ENCODE measurements around the gene SPEF1. TPM values are rescaled to one million over a fixed set of nuclear protein-coding genes. Genes with fewer than 3 reads are reported as not detected.

Gene SPEF1
- total and polyA plus RNA-seq, 2 experiments from 2014 or later, result 1.2 to 1.6 TPM

DNA sequence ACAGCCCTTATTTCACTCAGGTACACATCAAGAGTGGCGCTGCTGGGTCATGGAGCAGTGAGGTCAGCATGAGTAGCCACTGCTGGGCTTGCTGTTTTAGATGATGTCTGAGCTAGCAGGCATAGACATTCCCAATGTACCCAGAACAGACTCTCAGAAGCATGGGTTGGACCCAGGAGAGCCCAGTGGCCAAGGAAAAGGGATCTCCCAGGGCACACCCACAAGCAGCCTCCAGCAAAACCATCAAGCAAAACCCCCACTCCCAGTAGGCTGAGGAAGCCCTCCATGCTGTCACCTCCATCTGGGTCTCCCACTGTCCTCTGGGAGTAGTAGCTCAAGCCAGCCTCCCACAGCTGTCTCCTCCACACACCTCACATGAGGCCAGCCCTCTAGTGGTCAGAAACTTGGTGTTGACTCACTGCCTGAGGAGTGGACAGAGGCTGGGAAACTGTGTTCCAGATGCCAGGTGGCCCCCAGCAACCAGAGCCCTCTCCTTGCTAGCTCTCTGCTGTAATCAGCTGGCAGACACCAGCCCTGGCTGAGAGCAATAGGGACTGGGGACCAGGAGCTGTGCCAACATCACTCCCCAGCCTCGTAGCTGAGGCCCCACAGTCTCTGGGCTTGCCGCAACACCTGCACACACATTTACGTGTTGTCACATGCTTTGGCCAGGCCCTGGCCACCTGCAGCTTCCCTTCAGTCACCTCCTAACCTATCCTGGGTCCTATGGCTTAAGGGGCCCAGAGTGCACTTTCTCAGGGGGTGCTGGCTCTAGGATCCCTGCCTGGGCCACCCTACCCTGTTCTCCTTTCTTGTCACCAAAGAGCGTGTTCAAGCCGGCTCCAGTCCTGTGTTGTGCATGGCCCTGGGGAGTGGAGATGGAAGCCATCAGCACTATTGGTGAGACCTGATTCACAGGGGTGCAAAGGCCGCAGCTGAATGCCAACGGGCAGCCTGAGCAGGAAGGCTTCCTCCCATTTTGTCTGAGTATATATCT, 37.2 kb upstream of the SPEF1 start:
- H3K4me3 ChIP-seq, result no peak overlapping the region
- H3K9me3 ChIP-seq (ENCODE audit: low read depth), result no peaks in the 10 kb centered on the region
- TF ChIP-seq, protein P1, sequence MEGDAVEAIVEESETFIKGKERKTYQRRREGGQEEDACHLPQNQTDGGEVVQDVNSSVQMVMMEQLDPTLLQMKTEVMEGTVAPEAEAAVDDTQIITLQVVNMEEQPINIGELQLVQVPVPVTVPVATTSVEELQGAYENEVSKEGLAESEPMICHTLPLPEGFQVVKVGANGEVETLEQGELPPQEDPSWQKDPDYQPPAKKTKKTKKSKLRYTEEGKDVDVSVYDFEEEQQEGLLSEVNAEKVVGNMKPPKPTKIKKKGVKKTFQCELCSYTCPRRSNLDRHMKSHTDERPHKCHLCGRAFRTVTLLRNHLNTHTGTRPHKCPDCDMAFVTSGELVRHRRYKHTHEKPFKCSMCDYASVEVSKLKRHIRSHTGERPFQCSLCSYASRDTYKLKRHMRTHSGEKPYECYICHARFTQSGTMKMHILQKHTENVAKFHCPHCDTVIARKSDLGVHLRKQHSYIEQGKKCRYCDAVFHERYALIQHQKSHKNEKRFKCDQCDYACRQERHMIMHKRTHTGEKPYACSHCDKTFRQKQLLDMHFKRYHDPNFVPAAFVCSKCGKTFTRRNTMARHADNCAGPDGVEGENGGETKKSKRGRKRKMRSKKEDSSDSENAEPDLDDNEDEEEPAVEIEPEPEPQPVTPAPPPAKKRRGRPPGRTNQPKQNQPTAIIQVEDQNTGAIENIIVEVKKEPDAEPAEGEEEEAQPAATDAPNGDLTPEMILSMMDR (IDR thresholded peaks at IDR 0.05; ENCODE audit: low read depth, low read length), result peak; percentile 86
- H3K27me3 ChIP-seq, result no peaks in the 10 kb centered on the region
- H3K27ac ChIP-seq, result no peak overlapping the region
- no peaks in the 10 kb centered on the region for H3K4me1 ChIP-seq (ENCODE audit: low read depth)
- H3K36me3 ChIP-seq, result peaks cover 4% of the 10 kb centered on the region
- DNase-seq (ENCODE audit: low read depth in 1 of 2, low spot score in 1 of 2), result peak; percentile 77 to 85

DNA sequence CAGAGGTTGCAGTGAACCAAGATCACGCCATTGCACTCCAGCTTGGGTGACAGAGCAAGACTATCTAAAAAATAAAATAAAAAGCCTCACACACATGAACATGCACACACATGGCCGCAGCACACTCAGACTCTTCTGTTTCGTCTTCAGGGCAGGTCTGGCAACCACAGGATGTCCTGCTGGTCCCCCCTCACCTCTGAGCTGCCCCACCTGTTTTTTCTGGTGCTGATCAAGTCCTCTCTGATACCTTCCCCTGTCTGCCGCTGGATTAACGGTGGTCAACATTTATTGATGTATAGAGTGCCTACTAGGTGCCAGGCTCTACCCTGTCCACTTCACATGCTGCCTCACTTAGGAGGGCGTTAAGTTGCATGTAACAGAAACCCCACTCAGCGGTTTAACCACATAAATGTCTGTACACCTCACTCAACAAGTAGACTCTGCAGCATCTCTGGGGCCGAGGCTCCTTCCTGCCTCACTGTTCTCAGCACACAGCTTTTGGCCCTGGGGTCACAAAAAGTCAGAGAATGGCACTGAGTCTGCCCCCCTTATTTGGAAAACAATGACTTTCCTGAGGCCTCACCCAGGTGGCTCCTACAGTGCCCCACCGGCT, 34.6 kb upstream of the SPEF1 start:
- no peak overlapping the region for H3K4me3 ChIP-seq
- H3K27me3 ChIP-seq, result no peaks in the 10 kb centered on the region
- H3K36me3 ChIP-seq, result no peaks in the 10 kb centered on the region
- H3K4me1 ChIP-seq (ENCODE audit: low read depth), result no peaks in the 10 kb centered on the region
- TF ChIP-seq, protein P1 (IDR thresholded peaks at IDR 0.05; ENCODE audit: low read depth, low read length), result no peak
- no peaks in the 10 kb centered on the region for H3K9me3 ChIP-seq (ENCODE audit: low read depth)
- H3K27ac ChIP-seq, result no peak overlapping the region
- no peak for DNase-seq (ENCODE audit: low read depth in 1 of 2, low spot score in 1 of 2)

DNA sequence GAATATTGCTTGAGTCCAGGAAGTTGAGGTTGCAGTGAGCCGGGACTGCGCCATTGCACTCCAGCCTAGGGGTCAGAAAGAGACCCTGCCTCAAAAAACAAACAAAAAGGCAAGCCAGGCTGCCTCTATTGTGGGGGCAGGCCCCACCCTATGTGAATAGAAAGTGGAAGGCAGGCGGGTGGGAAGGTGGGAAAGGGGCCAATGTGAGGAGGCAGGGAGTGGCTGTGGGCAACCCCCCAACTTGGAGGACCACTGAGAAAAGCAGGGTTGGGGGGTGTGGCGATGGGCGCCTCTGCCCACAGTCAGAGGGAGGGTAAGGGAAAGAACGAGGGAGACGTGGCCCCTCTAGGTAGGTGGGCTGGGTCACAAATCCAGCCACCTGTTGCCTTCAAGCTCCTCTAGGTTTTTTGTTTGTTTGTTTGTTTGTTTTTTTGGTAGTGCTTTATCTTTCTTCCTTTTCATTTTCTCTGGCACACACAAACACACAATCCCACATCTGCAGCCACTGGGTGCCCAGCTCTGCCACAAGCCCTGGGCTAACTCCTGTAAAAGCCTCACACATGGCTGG, 33.8 kb upstream of the SPEF1 start:
- no peak overlapping the region for H3K4me3 ChIP-seq
- H3K27ac ChIP-seq, result no peak overlapping the region
- DNase-seq (ENCODE audit: low read depth in 1 of 2, low spot score in 1 of 2), result no peak
- H3K9me3 ChIP-seq (ENCODE audit: low read depth), result no peaks in the 10 kb centered on the region
- no peaks in the 10 kb centered on the region for H3K27me3 ChIP-seq
- no peaks in the 10 kb centered on the region for H3K36me3 ChIP-seq
- H3K4me1 ChIP-seq (ENCODE audit: low read depth), result no peaks in the 10 kb centered on the region
- TF ChIP-seq, protein P1 (IDR thresholded peaks at IDR 0.05; ENCODE audit: low read depth, low read length), result no peak

DNA sequence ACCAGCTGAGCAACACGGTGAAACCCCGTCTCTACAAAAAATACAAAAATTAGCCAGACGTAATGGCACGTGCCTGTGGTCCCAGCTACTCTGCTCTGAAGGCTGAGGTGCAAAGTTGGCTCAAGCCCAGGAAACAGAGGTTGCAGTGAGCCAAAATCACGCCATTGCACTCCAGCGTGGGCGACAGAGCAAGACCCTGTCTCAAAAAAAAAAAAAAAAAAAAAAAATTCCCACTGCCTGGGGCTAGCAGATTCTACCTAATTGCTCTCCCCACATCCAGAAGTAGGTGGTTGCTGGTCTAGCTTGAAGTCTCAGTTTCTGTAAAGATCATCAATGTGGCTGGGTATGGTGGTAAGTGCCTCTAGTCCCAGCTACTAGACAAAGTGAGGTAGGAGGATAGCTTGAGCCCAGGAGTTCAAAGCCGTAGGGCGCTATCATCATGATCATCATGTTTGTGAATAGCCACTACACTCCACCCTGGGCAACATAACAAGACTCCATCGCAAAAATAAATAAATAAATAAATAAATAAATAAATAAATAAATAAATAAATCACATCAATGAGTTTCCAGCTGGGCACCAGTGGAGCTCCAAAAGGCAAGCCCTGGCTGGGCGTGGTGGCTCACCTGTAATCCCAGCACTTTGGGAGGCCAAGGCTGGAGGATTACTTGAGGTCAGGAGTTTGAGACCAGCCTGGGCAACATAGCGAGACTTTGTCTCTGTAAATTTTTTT, 32.8 kb upstream of the SPEF1 start:
- Histone ChIP-seq H3K4me3 (no peak overlapping the region), H3K4me1 (ENCODE audit: low read depth) (no peaks in the 10 kb centered on the region), H3K9me3 (ENCODE audit: low read depth) (no peaks in the 10 kb centered on the region), H3K36me3 (no peaks in the 10 kb centered on the region), H3K27me3 (no peaks in the 10 kb centered on the region), H3K27ac (no peak overlapping the region)
- TF ChIP-seq, protein P1 (IDR thresholded peaks at IDR 0.05; ENCODE audit: low read depth, low read length), result no peak
- no peak for DNase-seq (ENCODE audit: low read depth in 1 of 2, low spot score in 1 of 2)
